ENCODE results near the gene EPPIN.

DNA sequence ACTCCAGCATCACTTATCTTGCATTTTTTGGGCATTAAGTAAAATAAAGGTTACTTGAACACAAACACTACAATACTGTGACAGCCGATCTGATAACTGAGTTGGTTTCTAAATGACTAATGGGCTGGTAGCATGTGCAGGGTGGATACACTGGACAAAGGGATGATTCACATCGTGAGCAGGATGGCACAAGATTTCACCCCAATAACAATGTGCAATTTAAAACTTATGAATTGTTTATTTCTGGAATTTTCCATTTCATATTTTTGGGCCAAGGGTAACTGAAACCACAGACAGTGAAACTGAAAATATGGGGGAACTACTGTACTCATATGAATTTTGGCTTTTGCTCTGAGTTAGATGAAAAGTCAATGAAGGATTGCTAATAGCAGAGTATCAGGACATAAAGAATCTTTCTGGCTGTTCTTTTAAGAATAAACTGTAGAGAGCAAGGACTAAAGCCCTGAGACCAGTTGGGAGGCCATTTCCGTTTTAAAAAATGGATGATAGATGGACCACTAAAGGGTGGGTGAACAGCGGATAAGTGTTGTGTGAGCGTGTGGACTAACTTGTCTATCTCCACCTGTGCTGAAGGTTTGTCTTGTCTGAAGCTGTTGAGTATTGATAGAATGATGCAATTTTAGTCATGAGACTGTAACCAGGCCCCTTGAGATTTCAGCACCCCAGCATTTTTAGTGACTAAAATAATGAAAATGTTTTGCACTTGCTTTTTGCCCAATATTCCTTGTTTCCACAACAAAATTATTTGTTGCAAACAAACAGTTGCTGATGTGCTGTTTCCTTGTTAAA is 40.0 kb downstream of the EPPIN start:
- TF ChIP-seq, protein P1, sequence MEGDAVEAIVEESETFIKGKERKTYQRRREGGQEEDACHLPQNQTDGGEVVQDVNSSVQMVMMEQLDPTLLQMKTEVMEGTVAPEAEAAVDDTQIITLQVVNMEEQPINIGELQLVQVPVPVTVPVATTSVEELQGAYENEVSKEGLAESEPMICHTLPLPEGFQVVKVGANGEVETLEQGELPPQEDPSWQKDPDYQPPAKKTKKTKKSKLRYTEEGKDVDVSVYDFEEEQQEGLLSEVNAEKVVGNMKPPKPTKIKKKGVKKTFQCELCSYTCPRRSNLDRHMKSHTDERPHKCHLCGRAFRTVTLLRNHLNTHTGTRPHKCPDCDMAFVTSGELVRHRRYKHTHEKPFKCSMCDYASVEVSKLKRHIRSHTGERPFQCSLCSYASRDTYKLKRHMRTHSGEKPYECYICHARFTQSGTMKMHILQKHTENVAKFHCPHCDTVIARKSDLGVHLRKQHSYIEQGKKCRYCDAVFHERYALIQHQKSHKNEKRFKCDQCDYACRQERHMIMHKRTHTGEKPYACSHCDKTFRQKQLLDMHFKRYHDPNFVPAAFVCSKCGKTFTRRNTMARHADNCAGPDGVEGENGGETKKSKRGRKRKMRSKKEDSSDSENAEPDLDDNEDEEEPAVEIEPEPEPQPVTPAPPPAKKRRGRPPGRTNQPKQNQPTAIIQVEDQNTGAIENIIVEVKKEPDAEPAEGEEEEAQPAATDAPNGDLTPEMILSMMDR (conservative IDR thresholded peaks at IDR 0.05 in 1 of 2, IDR thresholded peaks at IDR 0.05 in 1 of 2; ENCODE audit: low read depth in 1 of 2, low read length in 2 of 2) = no peak
- no peak for TF ChIP-seq EZH2 (IDR thresholded peaks at IDR 0.05; ENCODE audit: low read length, missing control alignments)

All from fibroblast of lung (primary cell).